ELR (cell line): ENCODE data around the gene SCLY.

Source experiments
- DNase-seq: peaks from one replicate; pipeline ENCODE4 v3.0.0-alpha.2; 2015; ENCODE audit warnings: low read depth

SCLY gene

DNA sequence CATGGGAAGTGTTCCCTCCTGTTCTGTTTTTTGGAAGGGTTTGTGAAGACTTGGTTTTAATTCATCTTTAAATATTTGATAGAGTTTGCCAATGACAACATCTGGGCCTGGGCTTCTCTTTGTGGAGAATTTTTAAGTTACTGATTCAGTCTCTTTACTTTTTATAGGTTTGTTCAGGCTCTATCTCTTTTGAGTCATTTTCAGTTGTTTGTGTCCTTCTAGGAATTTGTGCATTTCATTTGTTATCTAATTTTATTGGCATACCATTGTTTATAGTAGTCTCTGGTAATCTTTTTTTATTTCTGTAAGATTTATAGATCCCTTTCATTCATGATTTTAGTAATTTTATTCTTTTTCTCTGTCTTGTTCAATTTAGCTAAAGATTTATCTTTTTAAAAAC, 14.6 kb downstream of the SCLY start:
- DNase-seq = no peak

- DNase-seq = no peak
Measured at GRCh38 chr2:238077292-238077691, 16.5 kb downstream of the SCLY start.

GRCh38 chr2:238079874-238080327, 19.1 kb downstream of the SCLY start:
- DNase-seq = no peak

DNA sequence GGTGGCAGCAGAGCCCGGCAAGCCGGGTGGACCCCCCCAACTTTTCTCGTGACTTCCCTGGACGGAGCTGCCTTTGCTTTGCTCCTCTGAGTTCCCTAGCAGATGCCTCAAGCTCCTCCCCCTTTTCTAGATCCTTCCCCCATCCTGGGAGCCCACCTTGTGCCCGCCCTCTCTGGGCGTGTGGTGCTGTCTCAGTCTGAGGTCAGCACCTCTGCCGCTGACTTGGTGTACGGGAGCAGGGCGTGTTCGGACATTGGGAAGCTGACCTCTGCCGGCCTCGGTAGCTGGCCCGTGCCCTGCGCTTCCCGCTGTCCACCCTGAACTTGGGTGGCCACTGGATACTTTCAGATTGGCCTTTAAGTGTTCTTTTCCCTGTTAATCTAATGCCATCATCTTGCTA, 19.7 kb downstream of the SCLY start:
- DNase-seq = no peak

DNA sequence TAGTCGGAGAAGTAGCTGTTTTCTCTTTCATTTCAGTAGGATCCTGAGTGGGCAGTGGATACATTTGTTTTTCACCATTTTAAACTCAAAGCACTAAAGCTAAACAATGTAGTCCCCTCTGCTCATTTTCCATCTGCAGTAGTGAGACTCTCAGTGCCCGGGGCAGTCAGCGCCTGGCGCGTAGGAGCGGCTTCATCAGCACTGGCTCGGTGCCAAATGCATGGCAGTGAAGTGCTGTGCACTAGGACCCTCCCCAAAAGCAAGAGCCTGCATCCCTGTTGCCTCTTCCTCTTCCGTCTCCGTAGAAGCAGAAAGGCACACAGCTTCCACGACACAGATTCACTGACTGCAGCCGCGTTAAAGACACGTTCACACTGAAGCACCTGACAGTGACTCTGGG, 20.3 kb downstream of the SCLY start:
- DNase-seq = no peak

- DNase-seq = no peak
Measured at GRCh38 chr2:238081561-238081960, 20.8 kb downstream of the SCLY start.

DNA sequence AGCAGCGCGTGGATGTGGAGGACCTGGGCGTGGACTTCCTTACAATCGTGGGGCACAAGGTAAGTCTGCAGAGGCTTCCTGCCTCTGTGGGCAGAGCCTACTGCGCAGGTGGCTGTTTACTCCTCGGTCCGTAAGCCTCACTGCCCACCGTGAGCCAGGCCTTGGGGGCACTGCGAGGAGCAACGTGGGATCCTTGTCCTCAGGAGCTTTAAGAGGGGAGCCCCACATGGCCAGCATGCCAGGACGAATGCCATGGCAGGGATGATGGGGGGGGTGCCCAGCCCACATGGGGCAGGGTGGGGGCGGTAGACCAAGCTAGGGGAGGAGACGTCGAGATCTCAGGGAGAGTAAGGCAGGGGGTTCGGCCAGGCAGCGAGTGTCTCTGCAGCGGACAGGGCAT, 21.4 kb downstream of the SCLY start:
- no peak for DNase-seq

DNA sequence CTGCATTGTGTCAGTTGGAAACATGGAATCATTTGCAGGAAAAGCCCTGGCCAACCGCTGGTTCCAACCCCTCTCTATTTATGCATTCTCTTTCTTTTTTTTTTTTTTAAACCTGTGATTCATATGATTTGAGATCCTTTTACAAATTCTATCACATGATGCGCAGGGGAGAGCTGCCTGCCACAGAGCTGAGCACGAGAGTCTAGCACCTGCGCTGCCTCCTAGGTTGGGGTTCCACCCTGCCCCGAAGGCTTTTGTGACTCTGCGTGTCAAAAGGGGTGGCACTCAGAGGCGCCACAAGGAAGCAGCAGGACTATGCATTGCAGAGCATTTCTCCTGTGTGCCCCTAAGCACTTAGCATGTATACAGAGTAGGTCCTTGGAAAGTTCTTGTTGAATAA, 22.0 kb downstream of the SCLY start:
- DNase-seq = no peak

- DNase-seq = no peak
Measured at GRCh38 chr2:238083919-238084318, 23.1 kb downstream of the SCLY start.

DNA sequence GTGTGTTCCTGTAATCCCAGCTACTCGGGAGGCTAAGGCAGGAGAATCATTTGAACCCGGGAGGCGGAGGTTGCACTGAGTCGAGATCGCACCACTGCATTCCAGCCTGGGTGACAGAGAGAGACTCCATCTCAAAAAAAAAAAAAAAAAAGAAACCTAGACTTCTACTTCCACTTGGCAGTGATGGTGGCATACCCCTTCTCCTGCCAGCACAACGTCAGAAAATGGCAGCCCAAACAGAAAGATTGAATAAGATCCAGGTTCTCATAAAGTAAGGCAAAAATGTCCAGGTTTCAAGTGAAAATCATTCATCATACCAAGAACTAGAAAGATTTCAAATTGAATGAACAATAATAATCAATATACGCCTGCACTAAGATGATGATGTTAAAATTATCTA, 24.0 kb downstream of the SCLY start:
- DNase-seq = no peak

- DNase-seq = no peak
Measured at GRCh38 chr2:238085899-238086298, 25.1 kb downstream of the SCLY start.

DNA sequence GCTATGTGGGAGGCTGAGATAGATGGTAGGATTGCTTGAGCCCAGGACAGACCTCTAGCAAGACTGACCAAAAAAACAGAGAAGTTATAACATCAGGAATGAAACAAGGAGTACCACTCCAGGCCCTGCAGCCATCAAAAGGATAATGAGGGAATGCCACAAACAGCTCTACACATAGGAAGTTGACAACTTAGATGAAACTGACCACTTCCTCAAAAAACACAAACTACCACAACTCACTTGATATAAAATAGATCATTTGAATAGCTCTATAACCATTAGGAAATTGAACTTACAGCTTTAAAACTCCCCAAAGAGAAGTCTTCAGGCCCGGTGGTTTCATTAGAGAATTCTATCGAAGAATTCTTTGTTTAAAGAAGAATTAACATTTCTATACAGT, 26.4 kb downstream of the SCLY start:
- no peak for DNase-seq

- no peak for DNase-seq
Measured at GRCh38 chr2:238090887-238091286, 30.1 kb downstream of the SCLY start.

GRCh38 chr2:238091436-238092060, 30.7 kb downstream of the SCLY start:
- DNase-seq = no peak

- DNase-seq = no peak
Measured at GRCh38 chr2:238092486-238093035, 31.8 kb downstream of the SCLY start.

GRCh38 chr2:238093181-238094140, 32.7 kb downstream of the SCLY start:
- no peak for DNase-seq

DNA sequence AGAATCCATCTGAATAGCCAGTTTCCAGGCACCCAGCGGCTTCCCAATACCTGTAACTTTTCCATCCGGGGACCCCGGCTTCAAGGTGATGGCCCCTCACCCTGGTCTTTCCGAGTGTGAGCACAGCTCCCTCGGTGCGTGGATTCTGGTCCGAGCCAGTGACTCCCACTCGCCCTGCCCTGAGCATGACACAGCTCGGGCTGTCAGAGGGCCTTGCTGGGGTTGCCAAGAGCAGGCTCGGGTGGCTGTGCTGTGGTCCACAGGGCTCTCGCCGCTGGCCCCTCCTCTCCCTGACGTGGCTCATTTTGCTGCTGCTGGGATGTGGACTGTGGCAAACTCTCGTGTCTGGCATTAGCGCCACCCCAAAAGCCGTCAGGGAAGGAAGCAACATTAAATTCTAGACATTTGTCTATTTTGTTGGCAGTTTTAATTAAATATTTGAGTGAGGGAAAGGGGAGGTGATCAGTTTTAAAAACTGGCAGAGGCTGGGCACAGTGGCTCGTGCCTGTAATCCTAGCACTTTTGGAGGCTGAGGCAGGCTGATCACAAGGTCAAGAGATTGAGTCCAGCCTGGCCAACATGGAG, 33.7 kb downstream of the SCLY start:
- DNase-seq = no peak

DNA sequence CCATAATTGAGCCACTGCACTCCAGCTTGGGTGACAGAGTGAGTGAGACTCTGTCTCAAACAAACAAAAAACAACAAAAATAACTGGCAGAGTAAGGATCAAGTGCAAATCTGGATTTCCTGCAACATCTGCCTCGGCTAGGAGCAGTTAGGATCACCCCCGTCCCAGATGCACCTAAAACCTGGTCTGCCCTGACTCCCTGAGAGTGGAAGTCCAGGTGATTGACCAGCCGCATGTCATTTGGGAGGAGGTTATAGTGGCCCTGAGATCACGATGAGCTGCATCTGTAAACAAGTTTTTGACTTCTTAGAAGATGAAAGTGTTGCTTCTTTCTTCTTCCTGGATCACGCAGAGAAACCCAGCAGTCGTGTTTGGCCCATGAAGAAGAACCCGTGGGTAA, 34.3 kb downstream of the SCLY start:
- DNase-seq = no peak

DNA sequence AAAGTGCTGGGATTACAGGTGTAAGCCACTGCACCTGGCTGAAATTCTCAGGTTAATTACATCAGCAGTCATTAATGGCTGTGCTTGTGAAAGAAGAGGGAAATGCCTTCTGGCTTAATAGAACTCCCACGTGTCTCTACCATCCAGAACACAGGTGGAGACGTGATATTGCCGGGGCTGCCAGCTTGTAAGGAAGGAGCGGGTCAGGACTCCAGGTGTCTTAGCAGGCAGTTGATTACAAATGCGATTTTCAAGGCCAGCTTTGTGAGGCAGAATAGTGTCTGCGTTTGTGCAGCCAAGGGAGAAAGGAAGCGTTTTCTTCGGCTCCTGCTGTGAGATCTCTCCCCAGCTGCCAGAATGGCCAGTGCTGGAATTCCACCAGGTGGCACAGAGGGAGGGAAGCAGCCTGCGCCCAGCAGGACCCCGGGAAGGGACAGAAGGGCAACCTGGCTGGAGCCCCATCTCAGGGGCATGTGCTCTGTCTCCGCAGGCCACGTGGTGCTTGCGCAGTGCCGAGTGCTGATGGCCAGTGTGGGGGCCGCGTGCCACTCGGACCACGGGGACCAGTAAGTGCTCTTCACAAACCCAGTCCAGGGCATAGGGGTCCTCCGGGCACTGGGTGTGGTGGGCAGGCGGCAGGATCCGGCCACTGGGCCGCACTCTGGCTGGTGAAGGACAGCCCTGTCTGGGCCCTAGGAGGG, 35.7 kb downstream of the SCLY start:
- DNase-seq = no peak

GRCh38 chr2:238097201-238097987, 36.6 kb downstream of the SCLY start:
- no peak for DNase-seq
